ENCODE results near the gene TMCO4. TPM values are rescaled to one million over a fixed set of nuclear protein-coding genes. Genes with fewer than 3 reads are reported as not detected.

Gene TMCO4
- 10.5 and 11.3 TPM in 2 replicates for total RNA-seq

DNA sequence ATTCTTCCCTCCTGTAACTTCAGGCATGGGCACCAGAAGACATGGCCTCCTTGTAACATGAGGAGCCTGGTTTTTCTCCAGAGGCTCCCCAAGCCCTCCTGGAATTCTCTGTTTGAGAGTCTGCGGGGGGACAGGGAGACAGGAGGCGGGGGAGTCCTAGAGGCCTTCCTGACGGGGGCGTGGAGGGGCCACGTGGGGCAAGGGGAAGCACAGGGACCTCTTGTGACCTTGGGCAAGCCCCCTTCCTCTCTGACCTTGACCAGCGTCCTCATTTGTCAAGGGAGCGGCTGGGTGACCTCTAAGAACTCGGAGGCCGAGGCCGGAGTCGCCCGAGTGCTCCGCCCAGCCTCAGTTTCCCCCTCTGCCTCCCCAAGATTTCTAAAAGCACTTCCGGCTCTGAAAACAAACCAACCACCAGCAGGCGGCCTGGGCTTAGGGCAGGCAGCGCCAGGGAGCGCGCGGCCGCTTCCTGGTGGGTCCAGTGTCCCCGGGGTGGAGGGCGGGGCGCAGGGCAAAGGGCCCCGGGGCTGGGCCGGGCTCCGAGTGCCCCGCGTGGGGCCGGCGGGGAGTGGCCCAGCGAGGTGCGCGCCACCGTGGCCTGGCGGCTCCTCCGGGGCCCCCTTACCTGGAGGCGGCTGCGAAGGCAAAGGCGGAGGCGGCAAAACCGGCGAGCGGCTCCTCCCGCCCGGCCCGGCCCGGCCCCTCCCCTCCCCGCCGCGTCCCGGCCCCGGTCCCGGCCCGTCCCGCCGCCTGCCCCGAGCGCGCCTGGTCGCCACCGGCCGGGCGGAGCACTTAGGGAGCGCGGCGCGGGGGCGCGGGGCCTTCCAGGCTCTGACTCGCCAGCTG, at the start of gene TMCO4:
TSS of gene TMCO4 (minus strand) at position 687 of the 846 bp plus-strand sequence. CDS start 19,158 bp downstream, outside the sequence.

DNA sequence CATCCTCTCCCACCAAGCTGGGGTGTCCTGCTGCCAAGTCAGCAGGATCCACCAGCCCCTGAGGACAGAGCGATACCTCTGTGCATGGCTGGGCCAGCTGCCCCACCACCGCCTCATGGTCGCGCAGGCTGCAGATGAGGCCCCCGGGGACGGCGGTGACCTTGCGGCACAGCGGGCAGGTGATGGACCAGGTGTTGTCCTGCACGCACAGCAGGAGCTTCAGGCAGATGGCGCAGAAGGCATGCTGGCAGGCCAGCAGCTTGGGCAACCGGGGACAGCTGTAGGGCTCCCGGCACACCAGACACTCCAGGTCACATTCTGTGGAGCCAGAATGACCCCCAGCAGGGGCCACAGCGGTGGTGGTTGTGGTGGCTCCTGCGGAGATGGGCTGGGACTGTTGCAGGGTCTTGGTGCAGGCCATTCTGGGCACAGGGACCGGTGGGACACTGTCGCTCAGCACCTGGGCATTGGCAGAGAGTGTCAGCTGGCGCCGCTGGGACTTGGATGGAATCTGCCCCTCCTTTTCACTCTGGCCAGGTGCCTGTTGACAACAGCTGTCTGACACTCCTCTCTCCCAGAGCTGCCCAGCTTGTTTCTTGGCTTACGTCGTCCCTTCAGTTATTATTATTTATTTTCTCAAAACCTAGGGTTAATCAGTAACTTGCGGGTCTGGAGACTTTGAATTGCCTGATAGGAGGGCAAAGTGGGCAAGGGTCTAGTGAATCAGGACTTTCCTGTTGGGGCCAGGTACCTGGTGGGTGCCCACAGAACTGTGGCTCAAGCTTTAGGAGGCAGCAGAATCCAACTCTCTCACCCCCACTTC, 15.2 kb upstream of the TMCO4 start, which contains the start of gene RNF186:
TSS of gene RNF186 (minus strand) at position 603 of the 823 bp plus-strand sequence. CDS start at position 421, 182 bp downstream.

DNA sequence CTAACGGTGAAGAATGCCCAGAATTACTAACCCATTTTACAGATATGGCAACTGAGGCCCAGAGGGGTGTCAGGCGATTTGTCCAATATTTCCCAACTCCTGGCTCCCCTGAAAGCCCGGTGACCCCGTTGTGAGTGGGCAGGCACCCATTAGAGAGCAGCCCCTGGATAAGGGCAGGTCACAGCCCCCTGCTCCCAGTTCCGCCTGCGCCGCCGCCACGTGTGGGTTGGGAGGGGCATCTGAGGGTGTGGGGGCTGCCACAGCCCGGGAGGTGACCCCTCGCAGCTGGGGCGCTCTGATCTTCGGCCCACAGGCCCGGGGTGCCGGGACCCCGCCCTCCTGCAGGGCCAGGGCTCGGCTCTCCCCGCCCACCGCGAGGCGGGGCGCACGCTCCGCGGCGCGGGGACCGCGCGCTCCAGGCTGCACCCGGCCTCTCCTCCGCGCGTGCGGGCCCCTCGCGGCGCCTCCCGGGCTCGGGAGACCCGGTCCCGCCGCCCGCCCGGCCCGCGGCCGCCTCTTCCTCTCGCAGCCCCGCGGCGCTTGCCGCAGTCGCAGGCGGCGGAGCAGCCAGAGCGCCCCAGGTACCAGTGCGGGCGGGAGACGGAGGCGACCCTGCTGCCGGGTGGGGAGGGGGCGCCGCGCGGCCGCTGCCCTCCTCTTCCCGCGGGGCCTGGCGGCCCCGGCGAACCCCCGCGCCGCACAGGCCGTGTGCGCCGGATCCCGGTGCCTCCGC, 135.1 kb downstream of the TMCO4 start, which contains the start of gene HTR6:
TSS of gene HTR6 (plus strand) at position 423 of the 733 bp plus-strand sequence. CDS start 879 bp downstream, outside the sequence.

DNA sequence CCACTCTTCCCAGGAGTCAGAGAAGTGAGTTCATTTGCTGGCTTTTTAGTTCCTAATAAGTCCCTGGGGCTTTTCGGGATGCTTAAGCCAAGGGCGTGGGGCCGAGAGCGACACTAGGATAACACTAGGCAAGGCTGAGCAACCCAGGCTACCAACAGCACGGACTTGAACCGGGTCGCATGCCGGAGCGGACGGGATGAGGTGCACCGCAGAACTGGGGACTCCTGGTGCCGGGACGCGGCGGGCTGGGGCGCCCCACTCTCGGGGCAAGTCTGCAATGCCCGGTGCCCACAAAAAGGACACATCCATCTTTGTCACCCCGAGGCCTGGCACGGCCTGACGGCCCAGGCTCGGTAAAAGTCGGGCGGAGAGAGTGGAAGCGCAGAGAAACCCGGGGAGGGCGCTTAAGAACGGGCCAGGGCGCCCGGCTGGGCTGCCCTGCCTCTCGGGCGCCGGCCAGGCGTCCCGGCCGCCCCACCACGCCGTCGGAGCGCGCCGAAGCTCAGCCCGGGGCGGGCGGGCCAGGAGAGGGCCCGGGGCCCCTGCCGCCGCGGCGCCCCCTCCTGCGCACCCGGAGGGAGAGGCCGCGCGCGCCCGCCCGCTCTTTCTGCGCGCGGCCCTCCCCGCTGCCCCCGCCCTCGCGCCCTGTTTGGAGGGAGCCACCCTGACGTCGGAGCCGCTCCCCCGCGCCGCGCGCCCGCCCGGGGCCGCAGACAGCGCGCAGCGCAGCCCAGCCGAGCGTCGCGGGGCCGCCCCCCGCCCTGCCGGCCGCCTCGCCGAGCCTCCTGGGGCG, 155.9 kb downstream of the TMCO4 start, which contains the start of gene NBL1:
TSS of gene NBL1 (plus strand) at position 710 of the 793 bp plus-strand sequence. CDS start 10,720 bp downstream, outside the sequence.

Other genes starting within 250 kb of the TMCO4 start
- gene NBL1, start 155.6 kb downstream of the TMCO4 start, total RNA-seq, result 260 and 392 TPM in 2 replicates
- 0.07 TPM in 1 of 2 replicates, not detected in the other for gene HTR6, start 135.0 kb downstream of the TMCO4 start, total RNA-seq
- not detected in 2 replicates for gene RNF186, start 15.4 kb upstream of the TMCO4 start, total RNA-seq
- 5.1 and 7.7 TPM in 2 replicates for gene OTUD3, start 82.5 kb upstream of the TMCO4 start, total RNA-seq
- not detected in 2 replicates for gene PLA2G2E, start 123.7 kb upstream of the TMCO4 start, total RNA-seq
- not detected in 2 replicates for gene PLA2G2A, start 179.7 kb upstream of the TMCO4 start, total RNA-seq